Ramos (cell line): ENCODE results near the gene TMEM204.

ENCODE experiments used
- in situ Hi-C: fragments of 300-500 bp; cut with MboI; formaldehyde crosslinking; loops from one replicate; pipeline ENCODE4 v1.14.3; 2022; ENCODE audit warnings: low sequenced_read_pairs; ENCODE audit not compliant: unreplicated experiment

TMEM204 gene

DNA sequence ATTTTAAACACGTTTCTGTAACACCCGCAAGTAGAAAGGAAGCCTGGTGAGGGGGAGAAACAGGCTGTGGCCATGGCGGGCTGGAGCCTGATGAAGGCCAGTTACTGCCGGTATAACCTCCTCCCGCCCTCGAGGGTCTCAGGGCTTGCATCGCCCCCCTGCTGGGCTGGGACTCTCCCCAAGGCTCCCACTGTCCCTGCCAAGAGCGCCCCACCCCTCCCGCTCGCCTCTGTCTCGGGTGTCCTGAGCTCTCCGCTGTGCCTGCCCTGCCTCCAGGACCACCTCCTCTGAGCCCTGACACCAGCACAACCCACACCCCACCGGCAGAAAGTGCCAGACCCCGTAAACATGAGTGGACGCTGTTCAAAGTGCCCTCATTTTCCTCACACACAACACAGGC, 18.7 kb downstream of the TMEM204 start:
- in situ Hi-C loops = no loop called here

DNA sequence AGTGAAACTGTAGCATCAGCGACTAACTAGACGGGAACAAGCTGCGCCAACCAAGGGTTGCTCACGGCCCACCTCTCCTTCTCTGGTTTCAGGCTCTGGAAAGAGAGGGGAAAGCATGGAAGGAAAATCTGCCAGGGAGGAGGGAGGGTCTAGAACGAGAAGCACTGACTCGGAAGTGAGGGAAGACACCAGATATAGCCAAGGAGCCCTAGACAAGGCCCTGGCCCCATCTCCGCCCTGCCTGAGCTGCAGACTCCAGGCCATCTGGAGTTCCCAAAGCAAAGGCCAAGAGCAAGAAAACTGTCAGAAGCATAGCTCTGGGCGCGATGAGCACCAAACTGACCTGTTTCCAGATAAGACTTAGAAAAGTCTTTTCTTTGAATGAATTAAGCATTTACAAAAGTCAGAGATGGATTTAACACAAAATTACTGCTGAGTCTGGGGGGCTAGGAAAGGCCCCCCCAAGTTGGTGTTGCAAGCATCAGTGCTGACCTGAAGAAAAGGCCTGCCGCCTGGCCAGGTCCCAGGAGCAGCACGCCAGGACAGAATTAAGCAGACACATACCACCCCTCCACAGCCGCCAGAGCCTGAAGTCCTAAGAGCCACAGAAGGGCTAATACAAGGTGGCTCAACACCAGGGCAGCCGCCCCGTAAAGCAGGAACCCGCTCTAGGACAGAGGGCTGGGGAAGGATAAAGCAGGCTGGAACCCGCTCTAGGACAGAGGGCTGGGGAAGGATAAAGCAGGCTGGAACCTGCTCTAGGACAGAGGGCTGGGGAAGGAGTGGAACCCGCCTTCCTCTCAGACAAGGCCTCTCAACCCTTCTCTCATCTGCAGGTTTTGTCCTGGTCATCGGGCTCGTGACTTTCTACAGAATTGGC, 20.7 kb downstream of the TMEM204 start:
- in situ Hi-C loops = no loop called here

DNA sequence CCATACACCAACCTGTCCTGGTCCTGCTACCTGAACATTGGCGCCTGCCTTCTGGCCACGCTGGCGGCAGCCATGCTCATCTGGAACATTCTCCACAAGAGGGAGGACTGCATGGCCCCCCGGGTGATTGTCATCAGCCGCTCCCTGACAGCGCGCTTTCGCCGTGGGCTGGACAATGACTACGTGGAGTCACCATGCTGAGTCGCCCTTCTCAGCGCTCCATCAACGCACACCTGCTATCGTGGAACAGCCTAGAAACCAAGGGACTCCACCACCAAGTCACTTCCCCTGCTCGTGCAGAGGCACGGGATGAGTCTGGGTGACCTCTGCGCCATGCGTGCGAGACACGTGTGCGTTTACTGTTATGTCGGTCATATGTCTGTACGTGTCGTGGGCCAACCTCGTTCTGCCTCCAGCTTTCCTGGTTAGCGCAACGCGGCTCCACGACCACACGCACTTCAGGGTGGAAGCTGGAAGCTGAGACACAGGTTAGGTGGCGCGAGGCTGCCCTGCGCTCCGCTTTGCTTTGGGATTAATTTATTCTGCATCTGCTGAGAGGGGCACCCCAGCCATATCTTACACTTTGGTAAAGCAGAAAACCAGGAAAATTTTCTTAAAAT, 21.5 kb downstream of the TMEM204 start:
- in situ Hi-C loops = no loop called here

DNA sequence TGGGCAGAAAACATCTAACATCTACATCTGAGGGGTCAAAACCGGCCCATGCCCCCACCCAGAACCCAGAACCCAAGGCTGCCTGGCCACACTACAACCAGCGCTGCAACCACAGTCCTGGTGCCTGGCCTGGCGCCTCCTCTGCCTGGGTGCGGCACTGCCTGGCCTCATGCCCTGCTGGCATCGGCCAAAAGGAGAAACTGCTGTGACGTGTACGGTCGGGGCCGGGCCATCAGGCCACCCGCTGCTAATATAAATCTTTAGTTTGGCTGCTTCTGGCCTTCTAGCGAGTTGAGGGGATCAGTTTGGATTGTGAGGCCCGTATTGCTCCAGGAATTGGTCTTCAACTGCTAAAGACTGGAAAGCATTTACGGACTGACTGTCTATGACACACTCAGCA, 22.8 kb downstream of the TMEM204 start:
- in situ Hi-C loops = no loop called here

DNA sequence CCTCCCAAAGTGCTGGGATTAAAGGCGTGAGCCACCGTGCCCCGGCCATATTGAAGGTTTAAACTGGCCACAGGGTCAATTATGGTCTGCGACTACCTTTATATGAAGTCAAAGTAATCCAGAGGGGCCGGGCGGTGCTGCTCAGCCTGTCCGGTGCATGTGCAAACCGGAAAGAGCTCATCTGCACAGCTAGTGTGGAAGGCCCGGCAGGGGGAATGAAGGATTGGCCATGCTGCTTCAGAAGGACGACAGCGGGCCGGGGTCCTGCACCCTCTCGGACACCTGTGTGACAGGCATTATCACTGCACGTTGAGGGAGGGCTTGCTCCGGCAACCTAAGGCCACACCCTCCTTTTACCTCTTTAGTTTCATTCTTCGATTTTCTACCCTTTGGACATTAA, 23.6 kb downstream of the TMEM204 start:
- in situ Hi-C loops = no loop called here

DNA sequence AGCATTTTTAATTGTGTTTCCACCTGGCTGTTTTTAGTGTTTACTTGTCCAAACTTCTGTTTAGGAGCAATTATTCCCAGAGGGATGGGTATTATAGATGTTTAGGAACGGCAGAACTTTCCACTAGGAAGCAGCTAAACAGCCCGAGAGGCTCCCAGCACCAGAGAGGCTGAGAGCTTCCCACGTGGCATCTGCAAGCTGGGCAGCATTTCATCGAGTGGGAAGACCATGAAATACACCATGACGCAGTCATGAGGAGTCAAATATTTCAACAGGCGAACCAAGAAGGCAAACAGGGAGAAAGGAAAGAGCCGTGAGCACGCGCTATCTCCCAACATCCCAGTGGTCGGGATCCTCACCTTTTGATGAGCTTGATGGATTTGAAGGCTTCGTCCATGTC, 24.1 kb downstream of the TMEM204 start:
- in situ Hi-C loops = no loop called here

DNA sequence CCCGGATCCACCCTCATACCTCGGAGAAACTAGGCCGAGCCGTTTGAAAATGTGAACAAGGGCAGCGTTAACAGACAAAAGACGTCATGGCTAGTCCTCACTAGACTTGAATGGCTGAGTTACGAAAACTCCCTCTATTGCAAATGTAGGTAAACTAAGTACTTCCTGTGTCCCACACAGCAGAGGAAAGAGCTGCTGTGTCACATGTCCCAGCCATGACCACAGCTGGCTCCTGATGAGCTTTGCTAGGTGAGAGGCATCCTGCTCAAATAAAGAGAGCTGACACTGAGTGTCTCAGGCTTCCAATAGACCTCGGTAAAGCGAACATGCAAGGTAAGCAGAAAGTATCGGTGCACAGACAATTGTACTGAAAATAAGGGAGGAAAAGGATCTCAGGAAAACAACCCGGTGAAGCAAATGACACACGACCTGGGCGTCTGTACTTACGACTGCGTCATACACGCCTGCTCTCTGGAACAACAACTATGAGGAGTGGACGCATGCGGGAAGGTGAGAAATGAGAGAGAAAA, 26.0 kb downstream of the TMEM204 start:
- in situ Hi-C loops = no loop called here

DNA sequence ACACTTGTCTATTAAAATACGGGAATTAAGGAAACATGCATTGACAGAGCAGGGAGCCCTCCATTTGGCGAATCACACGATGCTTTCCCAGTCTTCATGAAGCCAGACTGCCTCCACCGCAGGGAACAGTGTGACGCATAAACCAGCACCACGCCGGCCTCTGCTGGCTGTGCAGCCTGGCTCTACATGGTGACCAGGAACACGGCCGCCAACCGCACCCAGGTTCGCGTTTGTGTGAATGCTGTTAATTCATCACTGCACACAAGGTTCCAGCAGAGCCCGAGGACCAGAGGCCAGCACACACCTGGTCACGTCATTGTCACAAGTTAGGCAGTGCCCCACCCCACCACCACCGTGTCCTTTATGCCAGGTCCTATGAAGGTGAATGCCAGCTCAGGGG, 26.7 kb downstream of the TMEM204 start:
- in situ Hi-C loops = no loop called here

DNA sequence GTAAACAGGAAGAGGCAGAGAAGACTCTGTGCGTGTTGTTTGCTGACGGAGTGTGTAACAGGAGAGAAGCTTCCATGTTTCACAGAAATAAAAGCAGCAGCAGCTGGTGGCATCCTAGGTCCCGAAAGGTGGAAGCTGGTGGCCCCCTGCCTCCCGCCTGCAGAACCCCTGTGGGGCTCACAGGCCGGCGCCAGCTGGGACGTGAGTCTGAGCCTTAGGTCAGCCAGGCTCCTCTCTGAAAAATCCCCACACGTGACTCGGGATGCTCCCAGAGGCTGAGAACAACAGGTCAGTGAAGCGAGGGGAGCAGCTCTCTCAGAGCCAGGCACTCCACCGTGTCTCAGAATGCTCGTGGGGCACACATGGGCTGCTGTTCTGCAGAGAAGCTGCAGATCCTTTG, 27.4 kb downstream of the TMEM204 start:
- in situ Hi-C loops = no loop called here

DNA sequence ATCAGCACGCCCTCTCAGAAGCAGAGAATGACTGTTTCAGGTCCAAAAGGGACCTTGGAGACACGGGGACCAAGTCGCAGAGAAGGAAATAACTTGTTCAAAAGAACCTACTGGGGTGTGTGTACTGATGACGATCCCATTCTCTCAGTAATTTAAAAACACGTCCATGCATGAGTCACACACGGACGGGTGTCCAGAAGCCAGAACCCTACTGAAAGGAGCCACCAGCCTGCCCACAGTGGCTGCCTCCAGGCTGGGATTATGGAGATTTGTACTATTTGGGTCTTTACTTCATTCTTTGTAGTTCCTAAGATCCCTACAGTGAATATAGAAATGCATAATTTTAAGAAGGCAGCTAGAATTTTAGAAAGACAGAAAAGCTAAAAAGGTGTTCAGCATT, 27.8 kb downstream of the TMEM204 start:
- in situ Hi-C loops = no loop called here

DNA sequence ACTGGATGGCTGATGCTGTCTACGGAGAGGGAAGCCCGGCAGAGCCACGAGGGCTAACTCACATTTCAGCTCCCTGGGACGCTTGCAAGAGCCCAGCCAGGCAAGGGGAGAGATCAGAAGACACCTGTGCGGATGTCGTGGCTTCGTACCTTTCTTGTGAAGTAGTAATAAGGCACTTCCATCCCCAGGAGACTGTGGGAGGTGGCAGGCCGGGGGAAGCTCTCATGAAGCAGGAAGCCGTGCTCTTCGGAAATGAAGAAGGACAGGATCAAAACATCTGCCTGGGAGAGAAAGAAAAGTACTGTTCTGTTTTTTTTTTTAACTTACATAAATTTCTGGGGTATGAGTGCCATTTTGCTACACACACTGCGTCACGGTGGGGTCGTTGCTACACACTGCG, 28.4 kb downstream of the TMEM204 start:
- in situ Hi-C loops = no loop called here

DNA sequence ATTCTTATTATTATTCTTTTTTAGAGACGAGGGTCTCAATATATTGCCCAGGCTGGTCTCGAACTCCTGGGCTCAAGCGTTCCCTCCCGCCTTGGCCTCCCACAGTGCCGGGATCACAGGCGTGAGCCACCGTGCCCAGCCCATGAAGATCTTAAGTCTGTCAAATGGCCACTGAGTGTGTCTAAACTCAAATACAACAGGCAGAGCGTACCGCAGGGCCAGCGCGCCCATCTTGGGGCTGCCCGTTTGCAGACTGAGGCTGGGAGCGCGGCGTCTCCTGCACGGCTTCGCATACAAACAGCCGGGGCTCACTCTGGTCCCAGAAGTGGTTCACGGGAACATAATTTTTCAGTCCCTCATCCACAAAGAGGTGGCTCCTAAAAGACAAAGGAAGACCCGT, 30.3 kb downstream of the TMEM204 start:
- in situ Hi-C loops = no loop called here

DNA sequence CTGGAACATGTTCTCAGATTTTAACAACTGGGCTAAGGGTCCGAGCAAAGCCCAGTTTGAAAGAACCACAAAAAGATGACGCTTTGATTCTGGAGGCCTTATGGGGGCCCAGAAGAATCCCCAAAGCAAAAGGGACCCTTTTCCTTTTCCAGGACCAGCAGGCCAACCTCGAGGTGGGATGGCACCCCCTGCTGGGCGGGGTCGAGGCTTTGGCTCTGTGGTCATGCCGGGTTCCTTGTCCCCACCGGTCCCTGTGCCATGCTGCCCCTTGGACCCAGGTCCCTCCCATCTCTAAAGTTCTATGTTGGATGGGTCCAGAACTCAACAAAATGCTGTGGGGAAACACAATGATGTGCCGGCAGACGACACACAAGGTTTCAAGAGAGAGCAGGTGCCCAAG, 30.9 kb downstream of the TMEM204 start:
- in situ Hi-C loops = no loop called here

DNA sequence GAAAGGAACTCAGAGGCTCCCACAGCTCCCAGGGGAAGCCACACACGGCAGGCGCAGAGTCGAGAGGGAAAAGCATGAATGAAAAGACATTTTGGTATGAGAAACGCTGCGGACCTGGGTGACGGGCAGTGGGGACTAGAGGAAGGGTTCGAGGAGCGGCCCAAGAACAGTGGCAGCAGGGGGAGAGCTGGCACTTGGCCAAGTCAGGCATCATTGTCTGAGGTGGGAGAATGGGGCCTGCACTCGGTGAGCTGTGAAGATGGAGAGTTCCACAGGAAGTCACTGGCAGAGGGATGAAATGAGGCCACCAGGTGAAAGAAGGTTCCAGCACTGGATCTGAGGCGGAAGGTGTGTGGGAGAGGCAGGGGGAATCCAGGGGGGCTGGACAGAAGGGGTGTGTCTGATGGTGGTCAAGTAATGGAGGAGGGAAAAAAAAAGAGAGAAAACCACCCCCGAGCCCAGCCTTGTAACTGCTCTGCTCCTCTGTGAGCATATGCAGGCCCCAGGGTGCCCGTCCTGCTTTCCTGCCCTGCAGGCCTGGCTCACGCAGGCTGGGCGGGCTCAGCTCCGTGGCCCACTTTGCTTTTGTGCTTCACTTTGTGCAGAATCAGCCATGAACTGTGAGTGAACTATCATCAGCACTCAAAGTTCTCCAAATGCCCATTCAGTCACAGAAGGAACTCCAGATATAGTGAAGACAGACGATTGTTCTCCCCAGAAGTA, 31.8 kb downstream of the TMEM204 start:
- in situ Hi-C loops = no loop called here

DNA sequence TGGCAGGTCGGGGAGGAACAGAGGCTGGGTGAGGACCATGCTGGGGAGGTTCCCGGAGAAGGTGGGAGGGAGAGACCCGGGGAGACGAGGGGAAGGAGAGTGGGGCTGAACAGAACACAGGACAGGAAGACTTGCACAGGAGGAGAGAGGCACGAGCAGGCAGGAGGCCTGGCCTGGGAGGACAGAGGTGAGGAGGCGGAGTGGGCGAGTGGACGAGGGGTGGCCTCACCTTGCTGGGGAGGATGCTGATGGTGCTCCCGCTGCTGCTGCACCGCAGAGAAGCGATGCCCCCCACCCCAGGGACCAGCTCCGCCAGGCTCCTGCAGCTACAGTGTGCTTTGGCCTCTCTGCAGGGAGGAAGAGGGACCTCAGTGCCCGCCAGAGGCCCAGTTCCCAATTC, 34.5 kb downstream of the TMEM204 start:
- in situ Hi-C loops = no loop called here

DNA sequence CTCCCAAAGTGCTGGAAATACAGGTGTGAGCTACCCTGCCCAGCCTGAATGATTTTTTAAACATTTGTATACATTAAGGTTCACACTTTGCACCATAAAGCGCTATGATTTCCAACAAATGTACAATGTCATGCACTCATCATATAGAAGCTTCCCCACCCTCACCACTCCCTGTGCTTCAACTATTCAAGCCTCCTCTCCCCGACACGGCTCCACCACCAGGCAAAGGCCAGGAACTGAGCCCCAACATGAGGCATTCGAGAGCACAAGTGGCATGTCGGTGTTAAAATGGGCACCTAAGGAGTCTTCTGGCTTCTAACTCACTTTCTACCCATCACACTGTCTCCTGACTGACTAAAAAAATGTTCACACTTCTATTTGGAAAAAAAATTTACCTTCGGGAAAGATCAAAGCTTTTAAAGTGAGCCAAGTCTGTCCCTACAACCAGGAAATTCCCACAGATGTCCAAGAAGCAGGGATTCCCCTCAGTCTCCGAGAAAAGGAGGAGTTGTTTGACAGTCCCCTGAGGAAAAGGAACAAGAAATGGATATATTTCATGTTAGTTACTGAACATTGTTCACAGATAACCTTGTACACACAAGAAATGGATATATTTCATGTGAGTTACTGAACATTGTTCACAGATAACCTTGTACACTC, 37.7 kb downstream of the TMEM204 start:
- in situ Hi-C loops = no loop called here

DNA sequence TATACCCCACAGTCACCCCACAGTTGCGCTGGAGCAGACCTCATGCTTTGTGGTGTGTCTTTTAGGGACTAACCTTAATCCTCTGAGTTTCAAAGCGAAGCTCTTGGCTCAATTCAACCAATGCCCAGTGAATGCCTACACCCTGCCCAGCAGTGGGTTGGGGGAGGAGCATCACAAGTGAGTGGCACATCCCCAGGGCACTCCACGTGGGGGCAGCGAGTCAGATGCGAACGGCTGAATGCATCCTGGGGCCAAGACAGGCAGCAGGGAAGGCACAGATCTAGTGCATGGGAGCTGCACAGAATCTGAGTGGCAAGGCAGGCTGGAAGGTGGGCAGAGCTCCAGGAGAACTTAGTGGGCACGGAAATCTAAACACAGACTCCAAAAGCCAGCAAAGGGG, 39.2 kb downstream of the TMEM204 start:
- in situ Hi-C loops = no loop called here

DNA sequence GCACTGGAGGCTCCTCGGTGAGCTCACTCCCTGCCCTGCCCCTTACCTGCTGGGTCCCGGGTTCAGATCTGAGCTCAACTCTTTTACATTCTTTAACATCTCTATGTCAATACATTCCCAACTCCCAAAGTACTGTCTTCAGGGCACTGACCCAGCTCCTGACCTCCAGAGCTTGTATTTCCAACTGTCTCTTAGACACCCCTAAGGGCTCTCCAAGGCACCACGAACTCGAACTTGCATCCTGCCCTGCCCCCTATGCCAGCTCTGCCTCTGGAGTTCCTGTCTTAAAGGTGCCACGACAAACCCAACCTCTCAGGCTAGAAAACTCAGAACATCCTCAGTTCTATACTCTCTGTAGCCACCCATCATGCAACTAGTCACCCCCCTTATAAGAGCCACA, 39.8 kb downstream of the TMEM204 start:
- in situ Hi-C loops = no loop called here

DNA sequence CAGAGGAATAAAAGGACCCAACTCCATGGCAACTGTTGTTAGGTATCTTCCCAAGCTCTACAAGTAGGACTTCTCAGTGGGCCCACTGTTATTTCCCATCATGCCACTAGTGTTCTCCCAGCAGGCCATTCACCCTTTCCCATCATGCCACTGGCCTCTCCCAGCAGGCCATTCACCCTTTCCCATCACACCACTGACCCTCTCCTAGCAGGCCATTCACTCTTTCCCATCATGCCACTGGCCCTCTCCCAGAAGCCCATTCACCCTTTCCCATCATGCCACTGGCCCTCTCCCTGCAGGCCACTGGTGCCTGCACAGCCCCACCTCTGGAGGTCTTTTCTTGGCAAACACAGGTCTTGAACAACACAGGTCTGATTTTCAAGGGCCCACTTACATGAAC, 42.1 kb downstream of the TMEM204 start:
- in situ Hi-C loops = no loop called here

DNA sequence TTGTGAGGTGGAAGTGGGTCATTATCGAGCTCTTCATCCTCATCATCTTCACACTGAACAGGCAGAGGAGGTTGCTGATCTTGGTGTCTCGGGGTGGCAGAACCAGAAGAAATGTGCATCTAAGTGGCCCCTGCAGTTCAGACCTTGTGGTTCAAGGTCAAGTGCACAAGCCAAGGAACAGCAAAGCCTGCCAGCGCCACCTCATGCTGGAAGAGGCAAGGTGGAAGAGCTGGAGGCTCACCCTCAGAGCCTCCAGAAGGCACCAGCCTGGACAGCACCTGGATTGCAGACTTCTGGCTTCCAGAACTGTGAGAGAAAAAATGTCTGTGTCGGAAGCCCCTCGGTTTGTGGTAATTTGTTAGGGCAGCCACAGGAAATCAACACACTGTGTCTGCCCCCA, 45.7 kb downstream of the TMEM204 start:
- in situ Hi-C loops = no loop called here

DNA sequence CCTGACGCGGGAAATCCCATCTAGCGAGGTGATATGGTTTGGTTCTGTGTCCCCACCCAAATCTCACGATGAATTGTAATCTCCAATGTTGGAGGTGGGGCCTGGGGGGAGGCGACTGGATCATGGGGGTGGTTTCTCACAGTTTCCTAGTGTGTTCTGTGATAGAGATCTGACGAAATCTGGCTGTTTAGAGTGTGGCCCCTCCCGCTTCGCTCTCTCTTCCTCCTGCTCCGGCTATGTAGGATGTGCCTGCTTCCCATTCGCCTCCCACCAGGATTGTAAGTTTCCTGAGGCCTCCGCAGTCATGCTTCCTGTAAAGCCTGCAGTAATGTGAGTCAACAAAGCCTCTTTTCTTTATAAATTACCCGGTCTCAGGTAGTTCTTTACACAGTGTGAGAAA, 46.8 kb downstream of the TMEM204 start:
- in situ Hi-C loops = no loop called here
